PC-9 (cell line): Measurements from ENCODE around the gene PPFIBP1.
"Not testable (repeated sequence)": the region's sequence is repeated elsewhere in the genome, so short reads cannot be mapped to it uniquely, and the experiment has no call there.

ENCODE experiments used
- CTCF ChIP-seq: fragments of 200-600 bp; sonication (generic); conservative IDR thresholded peaks from 2 replicates; pipeline ENCODE4 v1.6.1; 2017; ENCODE audit warnings: mixed run types, antibody characterized with exemption, mild to moderate bottlenecking, moderate library complexity
- EZH2 ChIP-seq: fragments of 200-600 bp; sonication (generic); IDR thresholded peaks from 2 replicates; pipeline ENCODE4 v1.8.0; 2017; ENCODE audit warnings: antibody characterized with exemption, low read depth

GRCh38 chr12:27598866-27599265 is 74.9 kb downstream of the PPFIBP1 start:
- TF ChIP-seq CTCF, EZH2: not testable (repeated sequence)
